GM19239 (cell line): ENCODE results near the gene OR2D3.
"Not testable (repeated sequence)": the region's sequence is repeated elsewhere in the genome, so short reads cannot be mapped to it uniquely, and the experiment has no call there.

Source experiments
- DNase-seq: peaks from one replicate; pipeline ENCODE4 v3.0.0; 2011; ENCODE audit warnings: low spot score; ENCODE audit not compliant: insufficient read length
- FAIRE-seq: peaks from 2 replicates; lab custom pipeline; 2011; peaks lifted over from hg19 to GRCh38; lab: Jason Lieb, UNC

The OR2D3 gene

GRCh38 chr11:6927030-6927617 is 6.3 kb downstream of the OR2D3 start:
- peak; percentile 95 for FAIRE-seq

GRCh38 chr11:6928916-6929315 is 8.1 kb downstream of the OR2D3 start:
- FAIRE-seq (no peak), DNase-seq (no peak)

More at GRCh38 chr11:6927030-6927617, 6.3 kb downstream of the OR2D3 start:
- DNase-seq, result peak; percentile 16

- FAIRE-seq (no peak), DNase-seq (no peak)
These were observed 10.4 kb downstream of the OR2D3 start for GRCh38 chr11:6931146-6931713.

- DNase-seq (no peak), FAIRE-seq (peak; percentile 45)
These were observed 11.3 kb downstream of the OR2D3 start for GRCh38 chr11:6932145-6932544.

GRCh38 chr11:6941970-6942369 is 21.2 kb downstream of the OR2D3 start:
- no peak for DNase-seq
- FAIRE-seq, result no peak

- no peak for DNase-seq
- no peak for FAIRE-seq
These were observed 22.3 kb downstream of the OR2D3 start for GRCh38 chr11:6943131-6943530.

GRCh38 chr11:6954248-6954647 is 33.4 kb downstream of the OR2D3 start:
- DNase-seq, FAIRE-seq: not testable (repeated sequence)

GRCh38 chr11:6962141-6962540 is 41.3 kb downstream of the OR2D3 start:
- DNase-seq (no peak), FAIRE-seq (no peak)

- DNase-seq (no peak), FAIRE-seq (no peak)
These were observed 41.9 kb downstream of the OR2D3 start for GRCh38 chr11:6962673-6963072.

GRCh38 chr11:6968816-6969215 is 48.0 kb downstream of the OR2D3 start:
- FAIRE-seq, result no peak
- no peak for DNase-seq

- not testable (repeated sequence) for DNase-seq, FAIRE-seq
These were observed 49.1 kb downstream of the OR2D3 start for GRCh38 chr11:6969854-6970253.
